ENCODE results near the gene HLA-A.

HLA-A gene

GRCh38 chr6:29935273-29935955 is 6.9 kb upstream of the HLA-A start:
- DNase-seq (ENCODE audit: low spot score), result no peak

GRCh38 chr6:29938746-29939508 is 3.4 kb upstream of the HLA-A start:
- no peak for DNase-seq (ENCODE audit: low spot score)

DNA sequence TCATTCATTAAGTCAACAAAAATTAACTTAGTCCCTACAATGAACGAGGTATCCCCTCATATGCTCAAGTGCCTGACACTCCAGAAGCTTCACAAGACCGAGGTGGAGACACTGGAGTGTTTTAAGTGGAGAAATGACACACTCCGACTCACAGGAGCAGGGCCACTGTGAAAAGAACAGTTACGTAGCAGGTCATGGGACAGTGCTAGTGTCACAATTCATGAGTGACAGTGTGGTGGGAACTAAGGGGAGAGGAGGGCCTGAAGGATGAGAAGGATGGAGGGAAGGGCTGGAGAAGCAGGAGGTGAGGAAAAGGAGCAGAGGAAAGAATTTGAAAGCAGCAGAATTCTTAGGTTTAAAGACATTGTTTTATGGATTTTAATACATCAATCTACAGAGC is 1.3 kb upstream of the HLA-A start:
- no peak for DNase-seq (ENCODE audit: low spot score)

GRCh38 chr6:29941471-29941870 is 861 bp upstream of the HLA-A start:
- DNase-seq (ENCODE audit: low spot score), result no peak

GRCh38 chr6:29941916-29942274 is 437 bp upstream of the HLA-A start:
- no peak for DNase-seq (ENCODE audit: low spot score)

- DNase-seq (ENCODE audit: low spot score), result no peak
Observed at GRCh38 chr6:29943053-29943966, 978 bp downstream of the HLA-A start.

DNA sequence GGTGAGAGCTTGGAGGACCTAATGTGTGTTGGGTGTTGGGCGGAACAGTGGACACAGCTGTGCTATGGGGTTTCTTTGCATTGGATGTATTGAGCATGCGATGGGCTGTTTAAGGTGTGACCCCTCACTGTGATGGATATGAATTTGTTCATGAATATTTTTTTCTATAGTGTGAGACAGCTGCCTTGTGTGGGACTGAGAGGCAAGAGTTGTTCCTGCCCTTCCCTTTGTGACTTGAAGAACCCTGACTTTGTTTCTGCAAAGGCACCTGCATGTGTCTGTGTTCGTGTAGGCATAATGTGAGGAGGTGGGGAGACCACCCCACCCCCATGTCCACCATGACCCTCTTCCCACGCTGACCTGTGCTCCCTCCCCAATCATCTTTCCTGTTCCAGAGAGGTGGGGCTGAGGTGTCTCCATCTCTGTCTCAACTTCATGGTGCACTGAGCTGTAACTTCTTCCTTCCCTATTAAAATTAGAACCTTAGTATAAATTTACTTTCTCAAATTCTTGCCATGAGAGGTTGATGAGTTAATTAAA is 3.0 kb downstream of the HLA-A start:
- DNase-seq (ENCODE audit: low spot score), result no peak

DNA sequence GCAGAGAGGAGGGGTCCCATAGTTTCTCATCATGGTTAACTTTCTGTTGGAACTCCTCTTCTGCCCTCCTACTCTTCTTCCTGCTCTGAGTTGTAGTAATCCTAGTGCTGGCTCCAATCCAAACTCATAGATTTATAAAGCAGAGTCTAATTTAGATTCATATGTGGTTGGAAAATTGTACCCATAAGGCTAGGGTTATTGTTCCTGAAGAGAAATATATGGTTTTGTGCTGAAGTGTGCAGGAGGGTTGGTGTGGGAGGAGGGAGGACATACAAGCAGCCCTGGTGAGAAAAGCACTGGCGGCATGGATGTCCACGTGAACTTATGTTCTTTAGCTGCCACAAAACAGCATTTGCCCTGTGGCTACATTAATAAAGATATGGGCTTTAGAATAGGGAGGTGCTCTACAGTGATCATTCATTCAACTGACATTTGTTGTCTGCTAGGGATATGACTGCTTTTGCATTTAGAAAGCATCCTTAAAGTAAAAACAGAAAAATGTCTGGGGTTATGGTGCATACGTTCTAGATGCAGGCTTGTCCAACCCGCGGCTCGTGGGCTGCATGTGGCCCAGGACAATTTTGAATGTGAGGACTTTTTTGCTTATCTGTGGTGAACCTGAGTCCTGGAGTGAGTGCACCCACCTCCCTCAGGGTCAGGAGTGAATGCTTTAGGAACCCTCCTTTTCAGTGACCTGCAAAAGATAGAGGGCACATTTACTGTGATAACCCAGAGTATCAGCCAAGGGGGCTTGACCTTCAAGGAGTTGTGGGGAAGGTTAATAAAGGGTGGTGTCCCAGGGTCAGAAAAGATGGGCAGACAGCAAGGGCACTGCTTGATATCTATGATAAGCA is 4.1 kb downstream of the HLA-A start:
- no peak for DNase-seq (ENCODE audit: low spot score)

- no peak for DNase-seq (ENCODE audit: low spot score)
Observed at GRCh38 chr6:29947077-29947980, 5.0 kb downstream of the HLA-A start.

GRCh38 chr6:29948277-29948676 is 5.9 kb downstream of the HLA-A start:
- no peak for DNase-seq (ENCODE audit: low spot score)

- no peak for DNase-seq (ENCODE audit: low spot score)
Observed at GRCh38 chr6:29949934-29950333, 7.6 kb downstream of the HLA-A start.

DNA sequence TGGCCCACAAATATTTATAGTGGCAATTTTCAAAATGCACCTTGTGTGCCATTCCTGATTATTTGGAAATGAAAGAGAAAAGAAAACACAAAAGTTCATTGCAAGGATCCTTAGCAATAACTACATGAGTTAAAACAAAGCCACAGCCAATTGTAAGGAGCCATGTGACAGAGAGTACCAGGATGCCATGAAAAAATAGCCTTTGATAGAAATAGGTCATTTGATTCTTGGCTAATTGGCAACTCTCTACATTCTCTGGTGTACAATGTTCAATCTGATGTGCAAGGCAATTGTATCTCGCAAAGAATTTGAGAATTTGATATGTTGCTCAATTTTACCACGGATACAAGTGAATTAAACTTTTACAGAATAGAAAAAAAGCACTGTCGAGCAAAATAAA is 9.6 kb downstream of the HLA-A start:
- no peak for DNase-seq (ENCODE audit: low spot score)

DNA sequence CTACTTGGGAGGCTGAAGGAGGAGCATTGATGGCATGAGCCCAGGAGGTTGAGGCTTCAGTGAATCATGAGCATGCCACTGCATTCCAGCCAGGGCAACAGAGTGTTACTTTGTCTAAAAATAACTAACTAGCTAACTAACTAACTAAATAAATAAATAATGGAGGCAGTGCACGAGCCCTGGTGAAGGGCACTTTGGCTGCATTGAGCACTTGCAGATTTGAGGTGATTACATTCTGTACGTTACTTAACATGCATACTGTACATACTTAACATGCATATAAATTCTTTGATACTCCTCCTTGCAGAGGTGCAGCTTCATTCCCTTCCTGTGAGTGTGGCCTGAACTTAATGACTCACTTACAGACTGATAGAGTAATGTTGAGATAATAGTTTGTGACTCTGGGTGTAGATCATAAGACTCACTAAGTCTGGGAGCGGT is 10.7 kb downstream of the HLA-A start:
- no peak for DNase-seq (ENCODE audit: low spot score)

DNA sequence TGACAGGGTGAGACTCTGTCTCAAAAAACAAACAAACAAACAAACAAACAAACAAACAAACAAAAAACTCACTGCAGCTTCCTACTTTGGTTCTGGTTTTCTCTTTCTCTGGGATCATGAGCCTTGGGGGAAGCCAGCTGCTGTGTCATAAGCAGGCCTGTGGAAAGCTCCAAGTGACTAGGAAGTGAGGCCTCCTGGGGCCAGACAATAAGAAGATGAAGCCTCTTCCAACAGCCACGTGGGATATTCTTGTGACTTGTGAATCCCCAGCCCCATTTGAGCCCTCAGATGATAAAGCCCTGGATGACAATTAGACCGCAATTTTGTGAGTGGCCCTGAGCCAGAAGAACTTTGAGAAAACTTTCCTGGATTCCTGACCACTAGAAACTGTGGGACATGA is 11.4 kb downstream of the HLA-A start:
- no peak for DNase-seq (ENCODE audit: low spot score)

- no peak for DNase-seq (ENCODE audit: low spot score)
Observed at GRCh38 chr6:29954272-29954671, 11.9 kb downstream of the HLA-A start.

DNA sequence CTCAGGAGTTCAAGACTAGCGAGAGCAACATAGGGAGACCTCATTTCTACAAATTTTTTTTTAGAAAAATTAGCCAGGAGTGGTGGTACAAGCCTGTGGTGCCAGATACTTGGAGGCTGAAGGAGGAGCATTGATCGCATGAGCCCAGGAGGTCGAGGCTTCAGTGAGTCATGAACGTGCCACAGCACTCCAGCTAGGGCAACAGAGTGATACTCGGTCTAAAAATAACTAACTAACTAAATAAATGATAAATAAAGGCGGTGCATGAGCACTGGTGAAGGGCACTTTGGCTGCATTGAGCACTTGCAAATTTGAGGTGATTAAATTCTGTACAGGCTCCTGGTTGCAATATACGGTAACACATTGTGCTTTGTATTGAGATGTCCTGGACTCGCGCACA is 13.5 kb downstream of the HLA-A start:
- no peak for DNase-seq (ENCODE audit: low spot score)

DNA sequence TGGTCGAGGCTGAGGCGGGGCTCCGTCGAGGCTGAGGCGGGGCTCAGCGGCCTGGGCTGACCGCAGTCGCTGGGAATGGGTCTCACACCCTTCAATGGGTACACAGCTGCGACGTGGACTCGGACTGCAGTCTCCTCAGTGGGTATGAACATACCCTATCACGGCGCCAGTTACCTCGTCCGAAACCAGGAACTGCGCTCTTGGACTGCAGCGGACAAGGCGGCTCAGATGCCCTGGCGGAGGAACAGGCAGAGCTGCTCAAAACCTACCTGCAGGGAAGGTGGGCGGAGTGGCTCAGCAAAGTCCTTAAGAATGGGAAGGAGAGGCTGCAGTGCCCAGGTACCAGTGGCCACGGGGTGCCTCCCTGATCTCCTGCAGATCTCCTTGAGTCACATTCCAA is 14.2 kb downstream of the HLA-A start:
- DNase-seq (ENCODE audit: low spot score), result no peak

DNA sequence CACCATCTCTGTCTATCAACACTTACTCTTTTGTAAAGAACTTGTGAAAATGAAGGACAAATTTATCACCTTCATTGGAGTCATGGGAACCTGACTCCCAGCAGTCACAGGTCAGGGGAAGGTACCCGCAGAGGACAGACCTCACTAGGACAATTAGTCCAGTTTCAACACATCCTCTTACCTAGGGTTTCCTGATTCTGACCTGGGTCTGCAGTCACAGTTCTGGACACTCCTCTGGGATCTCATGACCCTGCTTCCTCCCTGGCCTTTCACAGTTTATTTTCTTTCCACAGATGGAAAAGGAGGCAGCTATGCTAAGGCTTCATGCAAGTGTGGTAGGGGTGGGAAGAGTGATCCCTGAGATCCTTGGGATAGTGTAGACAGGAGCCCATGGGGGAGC is 15.7 kb downstream of the HLA-A start:
- DNase-seq (ENCODE audit: low spot score), result no peak

- no peak for DNase-seq (ENCODE audit: low spot score)
Observed at GRCh38 chr6:29958921-29959320, 16.6 kb downstream of the HLA-A start.

- DNase-seq (ENCODE audit: low spot score), result no peak
Observed at GRCh38 chr6:29959467-29959866, 17.1 kb downstream of the HLA-A start.

GRCh38 chr6:29961966-29962365 is 19.6 kb downstream of the HLA-A start:
- DNase-seq (ENCODE audit: low spot score), result no peak
